ENCODE results near the gene NFKBIE.

The NFKBIE gene

GRCh38 chr6:44298055-44298803 is 32.9 kb upstream of the NFKBIE start:
- in situ Hi-C loops (cut with HindIII; ENCODE audit: low sequenced_read_pairs): loop anchor here (5.0 kb wide), 1 partner anchor 39 kb away; no protein-coding TSS in a partner anchor

- in situ Hi-C loops (cut with HindIII; ENCODE audit: low sequenced_read_pairs): loop anchor here (5.0 kb wide), 1 partner anchor 40 kb away; no protein-coding TSS in a partner anchor
Observed at GRCh38 chr6:44297063-44298038, 32.0 kb upstream of the NFKBIE start.

GRCh38 chr6:44294832-44295791 is 29.8 kb upstream of the NFKBIE start:
- in situ Hi-C loops (cut with HindIII; ENCODE audit: low sequenced_read_pairs): loop anchor here (5.0 kb wide), 1 partner anchor 42 kb away; no protein-coding TSS in a partner anchor

GRCh38 chr6:44292661-44293365 is 27.5 kb upstream of the NFKBIE start:
- in situ Hi-C loops (cut with HindIII; ENCODE audit: low sequenced_read_pairs): no loop called here

- in situ Hi-C loops (cut with HindIII; ENCODE audit: low sequenced_read_pairs): no loop called here
Observed at GRCh38 chr6:44291841-44292240, 26.5 kb upstream of the NFKBIE start.

GRCh38 chr6:44289726-44290260 is 24.4 kb upstream of the NFKBIE start:
- in situ Hi-C loops (cut with HindIII; ENCODE audit: low sequenced_read_pairs): no loop called here

- in situ Hi-C loops (cut with HindIII; ENCODE audit: low sequenced_read_pairs): no loop called here
Observed at GRCh38 chr6:44286747-44287146, 21.4 kb upstream of the NFKBIE start.

GRCh38 chr6:44286285-44286565 is 20.9 kb upstream of the NFKBIE start:
- in situ Hi-C loops (cut with HindIII; ENCODE audit: low sequenced_read_pairs): no loop called here

GRCh38 chr6:44285552-44286284 is 20.4 kb upstream of the NFKBIE start:
- in situ Hi-C loops (cut with HindIII; ENCODE audit: low sequenced_read_pairs): no loop called here

- in situ Hi-C loops (cut with HindIII; ENCODE audit: low sequenced_read_pairs): no loop called here
Observed at GRCh38 chr6:44284867-44285266, 19.5 kb upstream of the NFKBIE start.

- in situ Hi-C loops (cut with HindIII; ENCODE audit: low sequenced_read_pairs): no loop called here
Observed at GRCh38 chr6:44284121-44284520, 18.8 kb upstream of the NFKBIE start.

- in situ Hi-C loops (cut with HindIII; ENCODE audit: low sequenced_read_pairs): no loop called here
Observed at GRCh38 chr6:44278774-44279697, 13.7 kb upstream of the NFKBIE start.

- in situ Hi-C loops (cut with HindIII; ENCODE audit: low sequenced_read_pairs): no loop called here
Observed at GRCh38 chr6:44278315-44278714, 13.0 kb upstream of the NFKBIE start.

GRCh38 chr6:44277763-44278162 is 12.4 kb upstream of the NFKBIE start:
- in situ Hi-C loops (cut with HindIII; ENCODE audit: low sequenced_read_pairs): no loop called here

GRCh38 chr6:44276667-44277640 is 11.6 kb upstream of the NFKBIE start:
- in situ Hi-C loops (cut with HindIII; ENCODE audit: low sequenced_read_pairs): no loop called here

GRCh38 chr6:44275749-44276648 is 10.6 kb upstream of the NFKBIE start:
- in situ Hi-C loops (cut with HindIII; ENCODE audit: low sequenced_read_pairs): no loop called here

All from endothelial cell of hepatic sinusoid (primary cell).